Measurements from ENCODE around the gene TSPAN9. TPM values are rescaled to one million over a fixed set of nuclear protein-coding genes. Genes with fewer than 3 reads are reported as not detected.

TSPAN9 gene
- total RNA-seq, 2 experiments from 2014 or later: 0.07 TPM; not detected in 1

- intact Hi-C loops (cut with micrococcal nuclease): loop anchor here (5.0 kb wide), 1 partner anchor 194 kb away; the partner anchor contains the start of gene TSPAN9
- TF ChIP-seq, protein P1, sequence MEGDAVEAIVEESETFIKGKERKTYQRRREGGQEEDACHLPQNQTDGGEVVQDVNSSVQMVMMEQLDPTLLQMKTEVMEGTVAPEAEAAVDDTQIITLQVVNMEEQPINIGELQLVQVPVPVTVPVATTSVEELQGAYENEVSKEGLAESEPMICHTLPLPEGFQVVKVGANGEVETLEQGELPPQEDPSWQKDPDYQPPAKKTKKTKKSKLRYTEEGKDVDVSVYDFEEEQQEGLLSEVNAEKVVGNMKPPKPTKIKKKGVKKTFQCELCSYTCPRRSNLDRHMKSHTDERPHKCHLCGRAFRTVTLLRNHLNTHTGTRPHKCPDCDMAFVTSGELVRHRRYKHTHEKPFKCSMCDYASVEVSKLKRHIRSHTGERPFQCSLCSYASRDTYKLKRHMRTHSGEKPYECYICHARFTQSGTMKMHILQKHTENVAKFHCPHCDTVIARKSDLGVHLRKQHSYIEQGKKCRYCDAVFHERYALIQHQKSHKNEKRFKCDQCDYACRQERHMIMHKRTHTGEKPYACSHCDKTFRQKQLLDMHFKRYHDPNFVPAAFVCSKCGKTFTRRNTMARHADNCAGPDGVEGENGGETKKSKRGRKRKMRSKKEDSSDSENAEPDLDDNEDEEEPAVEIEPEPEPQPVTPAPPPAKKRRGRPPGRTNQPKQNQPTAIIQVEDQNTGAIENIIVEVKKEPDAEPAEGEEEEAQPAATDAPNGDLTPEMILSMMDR (IDR thresholded peaks at IDR 0.05): no peak
- H3K27ac Mint-ChIP-seq: no peak overlapping the region
- H3K27me3 Mint-ChIP-seq: peaks cover 2% of the 10 kb centered on the region
- peaks cover 3% of the 10 kb centered on the region for H3K4me1 Mint-ChIP-seq (ENCODE audit: low read depth)
- H3K9me3 Mint-ChIP-seq: no peaks in the 10 kb centered on the region
- no peaks in the 10 kb centered on the region for H3K36me3 Mint-ChIP-seq (ENCODE audit: low read depth)
- ChIA-PET CTCF (no interaction called here), POLR2A (no interaction called here)
- DNase-seq (no peak), ATAC-seq (no peak)
- no peak overlapping the region for H3K4me3 Mint-ChIP-seq
Measured at GRCh38 chr12:3271146-3271545, 194.0 kb downstream of the TSPAN9 start.

GRCh38 chr12:3271639-3272038 is 194.5 kb downstream of the TSPAN9 start:
- Mint-ChIP-seq H3K27ac (no peak overlapping the region), H3K27me3 (peaks cover 2% of the 10 kb centered on the region), H3K4me3 (no peak overlapping the region), H3K9me3 (no peaks in the 10 kb centered on the region), H3K36me3 (ENCODE audit: low read depth) (no peaks in the 10 kb centered on the region), H3K4me1 (ENCODE audit: low read depth) (peaks cover 3% of the 10 kb centered on the region)
- TF ChIP-seq, protein P1 (IDR thresholded peaks at IDR 0.05): no peak
- CTCF ChIA-PET: no interaction called here
- POLR2A ChIA-PET: no interaction called here
- no peak for DNase-seq
- no peak for ATAC-seq
- intact Hi-C loops (cut with micrococcal nuclease): loop anchor here (5.0 kb wide), 1 partner anchor 194 kb away; the partner anchor contains the start of gene TSPAN9

- POLR2A ChIA-PET: no interaction called here
- TF ChIP-seq, protein P1 (IDR thresholded peaks at IDR 0.05): no peak
- no peak for ATAC-seq
- H3K9me3 Mint-ChIP-seq: no peaks in the 10 kb centered on the region
- CTCF ChIA-PET: interaction anchor here (0.7 to 5.3 kb wide), 4 partner anchors 27 to 199 kb away, joined by 3 to 64 read pairs (median 4); no protein-coding TSS in a partner anchor
- H3K4me3 Mint-ChIP-seq: no peak overlapping the region
- peaks cover 2% of the 10 kb centered on the region for H3K27me3 Mint-ChIP-seq
- no peak for DNase-seq
- H3K4me1 Mint-ChIP-seq (ENCODE audit: low read depth): peaks cover 3% of the 10 kb centered on the region
- H3K27ac Mint-ChIP-seq: no peak overlapping the region
- intact Hi-C loops (cut with micrococcal nuclease): loop anchor here (5.0 kb wide), 1 partner anchor 196 kb away; the partner anchor contains the start of gene TSPAN9
- H3K36me3 Mint-ChIP-seq (ENCODE audit: low read depth): no peaks in the 10 kb centered on the region
Measured at GRCh38 chr12:3272958-3273357, 195.8 kb downstream of the TSPAN9 start.

DNA sequence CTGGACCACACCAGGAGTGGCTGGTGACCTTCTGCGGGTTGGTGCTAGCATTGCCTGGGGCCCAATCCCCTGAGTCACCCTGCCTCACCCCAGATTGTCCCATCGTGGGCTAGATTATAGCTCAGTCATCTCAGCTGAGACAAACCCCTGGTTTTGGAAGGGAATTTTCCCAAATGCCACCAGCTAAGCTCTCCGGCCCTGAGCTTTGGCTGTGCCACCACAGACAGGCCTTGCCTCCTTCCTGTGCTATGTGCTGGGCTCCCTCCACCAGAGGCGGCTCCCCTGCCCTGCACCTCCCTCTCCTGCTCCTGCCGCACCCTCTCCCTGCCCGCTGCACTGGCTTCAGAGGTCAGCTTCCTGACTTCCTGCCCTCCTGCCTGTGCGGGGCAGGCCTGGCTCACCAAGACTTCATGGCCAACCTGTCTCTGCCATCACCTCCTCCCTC is 196.3 kb downstream of the TSPAN9 start:
- CTCF ChIA-PET: interaction anchor here (0.7 to 5.3 kb wide), 4 partner anchors 27 to 200 kb away, joined by 3 to 64 read pairs (median 4); no protein-coding TSS in a partner anchor
- DNase-seq (no peak), ATAC-seq (no peak)
- Mint-ChIP-seq H3K27ac (no peak overlapping the region), H3K9me3 (no peaks in the 10 kb centered on the region), H3K36me3 (ENCODE audit: low read depth) (no peaks in the 10 kb centered on the region), H3K27me3 (peaks cover 2% of the 10 kb centered on the region), H3K4me1 (ENCODE audit: low read depth) (peaks cover 3% of the 10 kb centered on the region), H3K4me3 (no peak overlapping the region)
- TF ChIP-seq, protein P1 (IDR thresholded peaks at IDR 0.05): no peak
- POLR2A ChIA-PET: no interaction called here
- intact Hi-C loops (cut with micrococcal nuclease): loop anchor here (5.0 kb wide), 1 partner anchor 196 kb away; the partner anchor contains the start of gene TSPAN9

GRCh38 chr12:3274664-3275063 is 197.5 kb downstream of the TSPAN9 start:
- POLR2A ChIA-PET: no interaction called here
- no peak overlapping the region for H3K4me3 Mint-ChIP-seq
- peaks cover 5% of the 10 kb centered on the region for H3K27me3 Mint-ChIP-seq
- no peak for DNase-seq
- no peaks in the 10 kb centered on the region for H3K36me3 Mint-ChIP-seq (ENCODE audit: low read depth)
- no peak overlapping the region for H3K27ac Mint-ChIP-seq
- CTCF ChIA-PET: interaction anchor here (0.9 to 5.3 kb wide), 40 partner anchors 8 to 691 kb away, joined by 3 to 71 read pairs (median 5); no protein-coding TSS in a partner anchor
- no peak for ATAC-seq
- H3K9me3 Mint-ChIP-seq: no peaks in the 10 kb centered on the region
- intact Hi-C loops (cut with micrococcal nuclease): loop anchor here (1.0 to 5.0 kb wide), 2 partner anchors 139 to 197 kb away; partner anchors contain the start of gene TSPAN9
- TF ChIP-seq, protein P1 (IDR thresholded peaks at IDR 0.05): no peak
- peaks cover 3% of the 10 kb centered on the region for H3K4me1 Mint-ChIP-seq (ENCODE audit: low read depth)
